Ammon's horn (tissue), 1 donor: Measurements from ENCODE around the gene SORBS1.
A peak's percentile ranks its signal among the peaks of the same experiment; 100 is the strongest.
"Not testable (repeated sequence)": the region's sequence is repeated elsewhere in the genome, so short reads cannot be mapped to it uniquely, and the experiment has no call there.

ENCODE experiments used
- DNase-seq: peaks from one replicate; pipeline ENCODE4 v3.0.0-alpha.2; 2016; ENCODE audit warnings: low spot score

Gene SORBS1

GRCh38 chr10:95482501-95483233 is 78.5 kb downstream of the SORBS1 start:
- no peak for DNase-seq

GRCh38 chr10:95480901-95481491 is 80.2 kb downstream of the SORBS1 start:
- DNase-seq = no peak

GRCh38 chr10:95480102-95480900 is 80.9 kb downstream of the SORBS1 start:
- DNase-seq = no peak

GRCh38 chr10:95478935-95479334 is 82.2 kb downstream of the SORBS1 start:
- no peak for DNase-seq

- no peak for DNase-seq
These were observed 83.0 kb downstream of the SORBS1 start for GRCh38 chr10:95478185-95478584.

- DNase-seq = no peak
These were observed 84.0 kb downstream of the SORBS1 start for GRCh38 chr10:95477175-95477520.

- peak; percentile 71 for DNase-seq
These were observed 84.5 kb downstream of the SORBS1 start for GRCh38 chr10:95476469-95477174.

GRCh38 chr10:95475827-95476468 is 85.2 kb downstream of the SORBS1 start:
- DNase-seq = no peak

DNA sequence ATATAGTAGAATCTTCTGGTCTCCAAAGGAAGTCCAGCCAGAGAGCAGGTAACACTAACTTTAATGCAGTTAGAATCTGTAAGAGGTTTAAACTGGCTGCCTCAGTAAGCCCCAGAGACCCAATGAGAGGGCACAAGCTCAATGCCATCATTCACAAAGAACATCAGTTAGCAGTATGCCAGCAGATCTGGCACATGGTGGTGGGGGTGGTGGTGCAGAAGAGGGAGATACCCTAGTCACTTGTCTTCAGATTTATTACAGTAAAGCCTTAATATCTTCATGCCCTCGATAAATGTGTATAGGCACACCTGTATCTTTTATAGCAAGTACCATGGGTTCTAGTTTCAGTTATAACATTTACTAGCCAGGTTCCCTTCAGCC is 86.2 kb downstream of the SORBS1 start:
- peak; percentile 69 for DNase-seq

DNA sequence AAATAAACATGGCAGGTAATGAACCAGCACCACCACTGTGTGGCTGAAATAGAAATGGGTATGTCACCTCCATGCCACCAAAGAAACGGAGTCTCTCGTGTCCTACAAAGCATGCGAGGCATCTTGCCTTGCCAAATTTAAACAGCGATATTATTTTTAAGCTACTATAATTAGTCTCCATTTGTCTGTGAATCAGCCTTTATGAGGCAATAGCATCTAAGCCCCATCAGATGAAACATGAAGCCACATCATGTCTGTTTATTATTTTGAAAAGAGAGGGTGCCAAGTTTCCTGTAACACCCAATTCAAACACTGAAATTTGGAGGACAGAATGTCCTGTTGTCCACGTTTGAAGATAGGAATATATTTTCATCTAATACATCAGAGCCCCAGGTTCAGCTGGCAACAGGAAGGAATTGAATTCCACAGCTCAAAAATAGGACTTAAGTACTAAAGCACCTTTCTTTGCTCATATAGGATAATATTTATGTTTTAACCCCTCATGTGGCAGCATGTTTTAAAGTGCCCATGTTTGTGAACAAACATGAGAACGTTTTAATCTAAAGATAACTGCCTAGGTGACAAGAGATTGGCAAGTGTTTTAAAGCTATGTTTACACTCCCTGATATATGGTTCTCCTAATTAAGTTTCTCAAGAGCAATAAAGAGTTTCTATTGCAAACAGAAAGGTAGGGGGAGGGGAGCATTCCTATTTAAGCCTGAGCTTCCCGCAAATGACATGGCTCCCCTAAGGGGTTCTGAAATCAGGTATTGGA is 86.8 kb downstream of the SORBS1 start:
- no peak for DNase-seq

DNA sequence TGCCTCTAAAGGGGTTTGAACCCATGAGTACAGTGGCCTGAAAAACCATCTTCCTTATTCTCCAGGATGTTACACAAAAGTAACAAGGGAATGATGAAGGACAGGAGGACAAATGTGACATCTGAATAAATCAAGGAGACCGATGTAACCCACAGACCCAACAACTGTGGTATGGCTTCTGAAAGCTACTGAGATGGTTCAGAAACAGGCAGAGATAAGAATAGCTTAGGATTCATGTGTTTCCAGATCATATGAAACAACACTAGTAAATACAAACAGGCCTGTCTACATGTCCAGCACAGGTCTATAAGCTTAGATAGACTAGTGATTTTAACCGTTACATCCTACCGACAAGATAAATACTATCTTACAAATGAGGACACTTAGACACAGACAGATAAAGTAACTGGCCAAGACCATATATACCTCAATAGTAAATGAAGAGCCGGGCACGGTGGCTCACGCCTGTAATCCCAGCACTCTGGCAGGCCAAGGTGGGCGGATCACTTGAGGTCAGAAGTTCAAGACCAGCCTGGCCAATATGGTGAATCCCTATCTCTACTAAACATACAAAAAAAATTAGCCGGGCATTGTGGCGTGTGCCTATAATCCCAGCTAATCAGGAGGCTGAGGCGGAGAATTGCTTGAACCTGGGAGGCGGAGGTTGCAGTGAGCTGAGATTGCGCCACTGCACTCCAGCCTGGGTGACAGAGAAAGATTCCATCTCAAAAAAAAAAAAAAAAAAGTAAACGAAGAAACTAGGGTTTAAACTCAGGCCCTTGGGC is 88.7 kb downstream of the SORBS1 start:
- no peak for DNase-seq

DNA sequence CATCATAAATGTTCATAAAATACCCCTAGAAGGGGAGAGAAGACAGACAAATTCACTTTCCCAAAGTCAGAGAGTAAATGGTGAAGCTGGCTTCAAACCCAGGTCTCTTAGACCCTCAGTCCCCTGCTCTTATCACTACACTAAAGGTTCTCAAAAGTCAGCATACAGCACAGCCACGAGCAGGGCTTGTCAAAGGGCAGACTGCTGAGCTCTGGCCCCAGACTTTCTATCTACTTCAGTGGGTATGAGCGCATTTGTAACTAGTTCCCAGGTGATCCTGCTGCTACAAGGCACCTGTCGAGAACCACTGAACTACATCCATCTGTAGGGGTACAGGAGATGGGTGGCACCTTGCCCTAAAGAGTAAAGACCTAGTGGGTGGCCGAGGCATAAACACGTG is 91.5 kb downstream of the SORBS1 start:
- DNase-seq = no peak

DNA sequence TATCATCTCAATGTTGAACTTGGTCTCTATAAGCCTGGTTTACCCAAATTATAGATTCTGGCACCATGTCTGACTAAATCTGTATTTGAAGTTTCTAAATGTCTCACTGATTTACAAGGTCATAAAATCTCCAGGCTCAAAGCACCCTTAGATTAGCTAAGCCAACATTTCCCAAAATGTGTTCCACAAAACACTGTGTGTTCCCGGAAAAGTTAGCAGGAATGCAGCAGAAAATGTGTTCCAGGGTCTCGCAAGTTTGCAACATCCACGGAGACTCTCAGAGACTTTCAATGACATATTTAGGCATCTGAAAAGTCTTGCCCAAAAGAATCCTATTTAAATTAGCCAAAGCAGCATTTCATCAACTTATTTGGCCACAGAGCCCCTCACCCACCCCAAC is 91.9 kb downstream of the SORBS1 start:
- DNase-seq = no peak

DNA sequence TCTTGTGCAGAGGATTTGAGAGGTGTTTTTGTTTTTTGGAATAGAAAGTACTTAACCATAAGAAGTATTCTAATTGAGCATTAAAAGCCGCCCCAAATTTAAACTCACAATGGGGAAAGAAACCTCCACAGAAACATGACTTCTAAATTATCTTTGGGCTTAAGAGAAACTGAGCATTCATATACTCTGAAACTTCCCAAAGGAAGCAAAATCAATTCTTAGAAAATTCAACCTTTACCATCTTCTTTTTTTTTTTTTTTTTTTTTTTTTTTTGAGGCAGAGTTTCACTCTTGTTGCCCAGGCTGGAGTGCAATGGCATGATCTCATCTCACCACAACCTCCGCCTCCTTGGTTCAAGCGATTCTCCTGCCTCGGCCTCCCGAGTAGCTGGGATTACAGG is 93.5 kb downstream of the SORBS1 start:
- not testable (repeated sequence) for DNase-seq

DNA sequence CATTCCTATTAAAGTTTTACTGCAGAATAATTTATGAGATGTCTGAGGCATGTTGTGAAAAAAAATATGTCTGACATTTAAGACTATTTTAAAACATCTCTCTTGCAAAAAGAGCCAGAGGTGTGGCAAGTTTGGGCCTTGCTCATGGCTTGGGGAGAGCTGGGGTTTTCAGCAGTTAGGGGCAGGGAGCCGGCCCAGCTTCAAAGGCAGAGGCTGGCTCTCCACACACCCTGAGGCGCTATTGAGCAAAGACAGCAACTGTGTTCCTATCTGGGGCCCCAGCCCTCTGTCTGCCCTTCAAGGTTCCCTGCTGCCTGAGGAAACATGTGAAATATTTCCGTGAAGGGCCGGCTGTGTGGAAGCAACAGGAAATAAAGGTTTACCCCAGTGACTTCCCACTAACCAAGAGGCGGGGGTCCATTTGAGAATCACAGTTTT is 94.0 kb downstream of the SORBS1 start:
- no peak for DNase-seq

DNA sequence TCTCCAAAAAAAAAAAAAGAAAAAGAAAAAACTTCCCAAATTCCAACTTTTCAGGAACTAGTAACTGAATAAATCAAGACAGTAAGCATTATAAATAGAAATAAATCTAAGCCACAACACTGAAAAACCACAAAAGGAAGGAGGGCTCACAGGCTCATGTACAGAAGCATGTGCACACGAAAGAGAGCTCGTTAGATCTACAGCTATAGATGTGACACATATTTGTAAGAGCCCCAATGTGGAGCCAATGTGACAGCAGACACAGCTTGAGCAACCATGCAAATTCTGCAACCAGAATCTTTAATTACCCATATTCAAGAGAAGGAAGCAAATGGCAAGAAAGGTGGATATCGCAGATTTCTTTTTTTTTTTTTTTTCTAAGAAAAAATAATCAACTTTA is 94.7 kb downstream of the SORBS1 start:
- no peak for DNase-seq

DNA sequence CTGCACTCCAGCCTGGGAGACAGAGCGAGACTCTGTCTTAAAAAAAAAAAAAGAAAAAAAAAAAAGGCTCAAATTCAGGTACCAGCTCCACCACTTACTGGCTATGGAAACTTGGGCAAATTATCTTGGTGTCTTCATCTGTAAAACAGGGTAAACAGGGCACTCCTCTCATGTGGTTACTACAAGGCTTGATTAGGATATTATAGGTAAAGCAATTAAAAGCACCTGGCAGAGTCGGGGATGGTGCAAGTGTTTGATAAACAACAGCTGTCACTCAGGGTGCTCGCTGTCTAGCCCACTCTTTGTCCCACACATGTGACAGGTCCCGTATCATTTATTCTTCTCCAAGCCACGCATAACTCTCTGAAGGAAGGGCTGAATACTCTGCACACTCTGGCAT is 96.9 kb downstream of the SORBS1 start:
- DNase-seq = no peak

- no peak for DNase-seq
These were observed 98.2 kb downstream of the SORBS1 start for GRCh38 chr10:95462740-95463667.

DNA sequence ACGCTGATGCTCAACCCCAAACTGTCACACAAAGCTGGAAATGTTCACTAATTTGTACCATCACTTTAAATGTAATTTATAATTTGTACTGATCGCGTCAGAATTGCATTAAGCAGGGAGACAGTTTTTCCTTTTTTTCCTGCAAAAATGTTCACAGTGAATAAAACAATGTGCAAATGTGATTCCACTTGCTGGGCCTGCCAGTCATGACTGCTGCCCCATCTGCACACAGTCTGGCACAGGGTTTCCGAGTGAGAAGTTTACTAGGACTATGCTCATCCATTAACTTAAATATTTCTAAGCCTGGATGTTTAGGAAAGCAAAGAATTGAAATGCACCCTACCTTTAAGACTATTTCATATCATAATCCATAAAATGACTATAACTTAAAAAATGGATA is 99.6 kb downstream of the SORBS1 start:
- no peak for DNase-seq
